Glomerular visceral epithelial cell (primary cell): ENCODE data around the gene PRKG1.
A peak's percentile ranks its signal among the peaks of the same experiment; 100 is the strongest.
"Not testable (repeated sequence)": the region's sequence is repeated elsewhere in the genome, so short reads cannot be mapped to it uniquely, and the experiment has no call there.

Source experiments
- DNase-seq: peaks from one replicate; pipeline ENCODE4 v3.0.0-alpha.2; 2016; ENCODE audit errors: extremely low spot score

Gene PRKG1

DNA sequence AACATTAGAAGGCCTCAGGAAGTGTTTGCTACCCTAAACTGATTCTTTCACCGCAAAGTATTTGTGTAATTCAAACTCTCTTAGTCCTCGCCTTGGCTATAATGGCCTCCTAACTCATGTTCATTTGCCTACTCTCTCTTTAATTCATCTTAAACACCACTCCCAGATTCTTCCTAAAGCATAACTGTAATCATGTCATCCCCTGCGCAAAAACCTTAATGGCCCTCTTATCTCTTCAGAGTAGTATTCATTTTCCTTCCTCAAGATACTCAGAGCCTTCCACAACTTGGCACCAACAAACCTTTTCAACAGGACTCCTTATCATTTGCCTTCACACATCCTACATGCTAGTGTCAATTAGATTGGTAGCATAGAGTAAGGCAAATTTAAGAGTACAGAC lies 582.2 kb downstream of the PRKG1 start:
- DNase-seq, result no peak

DNA sequence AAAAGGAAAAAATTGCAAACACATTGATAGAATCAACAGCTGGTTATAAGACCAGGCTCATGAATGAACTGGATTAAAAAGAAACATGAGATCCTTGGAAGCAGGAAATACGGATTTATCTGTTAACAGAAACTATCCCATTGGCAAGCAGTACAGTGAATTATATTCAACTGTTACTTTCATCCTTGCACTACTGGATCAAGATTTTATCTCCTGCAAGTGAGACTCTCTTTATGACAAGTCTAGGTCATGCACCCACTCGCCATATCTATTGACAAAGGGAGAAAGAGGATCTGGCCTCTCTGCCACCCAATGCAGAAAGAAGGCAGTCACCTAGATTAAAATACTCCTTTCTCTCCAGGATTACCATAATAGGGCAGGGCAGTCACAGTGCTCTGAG lies 583.7 kb downstream of the PRKG1 start:
- DNase-seq, result no peak

DNA sequence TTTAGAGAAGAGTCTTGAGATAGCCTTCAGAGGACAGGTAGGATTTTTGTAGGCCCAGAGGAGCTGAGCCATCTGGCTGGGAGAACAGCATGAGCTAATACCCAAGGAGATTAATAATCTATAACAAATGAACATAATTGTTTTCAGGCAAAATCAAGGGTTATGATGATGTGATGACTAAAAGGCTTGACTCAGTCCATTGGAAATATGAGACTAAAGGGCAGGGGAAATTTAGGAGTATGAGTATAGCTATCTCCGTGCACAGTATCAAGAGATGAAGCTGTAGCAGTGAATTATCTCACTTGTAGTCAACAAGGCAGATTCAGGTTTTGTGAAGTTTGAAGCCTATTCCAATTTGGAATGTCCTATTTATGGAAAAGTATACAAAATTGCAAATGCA lies 585.1 kb downstream of the PRKG1 start:
- DNase-seq, result no peak

DNA sequence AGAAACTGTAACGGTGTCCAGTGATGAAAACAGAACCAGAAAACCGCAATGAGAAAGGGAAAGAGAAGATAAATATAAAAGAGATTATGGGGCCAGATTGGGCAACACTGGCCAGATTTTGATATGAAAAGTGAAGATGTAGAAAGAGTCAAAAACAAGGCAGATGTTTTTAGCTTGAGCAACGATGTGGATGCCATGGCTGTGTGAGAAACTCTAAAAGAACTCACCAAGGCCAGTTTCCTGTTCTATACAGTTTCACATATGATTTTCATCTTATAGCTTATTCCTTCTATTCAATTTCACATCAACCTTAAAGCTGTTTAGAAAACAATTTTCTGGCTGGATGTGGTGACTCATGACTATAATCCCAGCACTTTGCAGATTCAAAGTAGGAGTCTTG lies 588.8 kb downstream of the PRKG1 start:
- no peak for DNase-seq

DNA sequence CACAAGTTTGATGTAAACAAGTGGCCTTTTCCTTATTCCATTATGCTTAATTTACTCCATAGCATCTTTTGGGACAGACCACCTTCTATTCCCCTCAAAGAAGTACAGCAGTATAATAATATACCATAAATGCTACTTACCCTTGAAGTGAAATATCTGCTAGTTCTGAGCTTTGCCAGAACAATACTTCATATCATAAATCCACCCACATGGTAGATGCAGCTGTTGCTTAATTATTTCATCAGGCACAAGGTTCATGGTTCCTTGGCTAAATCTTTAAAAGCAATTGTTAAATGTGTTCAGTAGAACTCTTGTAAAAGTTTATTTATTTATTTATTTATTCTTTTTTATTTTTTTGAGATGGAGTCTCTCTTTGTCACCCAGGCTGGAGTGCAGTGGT lies 592.2 kb downstream of the PRKG1 start:
- no peak for DNase-seq

DNA sequence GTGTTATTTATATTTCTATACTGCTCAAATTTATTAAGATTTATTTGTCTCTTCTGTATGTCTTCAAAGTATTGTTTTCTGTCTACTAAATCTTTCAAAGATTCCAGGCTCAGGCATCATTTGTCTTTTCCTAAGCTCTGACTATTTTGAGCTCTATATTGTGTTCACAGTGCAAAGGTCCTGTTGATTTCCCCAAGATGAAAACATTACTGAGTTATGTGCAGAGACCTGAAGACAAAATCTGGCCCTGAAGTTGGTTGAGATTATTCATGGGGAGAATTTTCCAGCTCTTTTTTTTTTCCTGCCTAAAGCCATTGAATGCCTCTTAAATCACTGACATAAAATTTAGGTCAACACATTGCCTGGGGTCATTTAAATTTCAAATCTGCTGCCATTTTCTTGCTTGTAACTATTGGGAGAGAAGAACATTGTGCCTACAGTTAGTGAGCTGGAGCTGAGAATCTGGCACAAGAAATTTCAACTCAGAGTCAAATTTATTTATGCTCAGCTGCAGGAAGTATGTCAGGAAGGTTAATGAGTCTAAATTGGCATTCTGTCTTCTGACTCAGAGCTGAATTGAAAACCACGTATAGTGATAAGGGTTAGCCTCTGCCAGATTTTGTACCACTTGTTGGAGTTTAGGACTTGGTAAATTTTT lies 593.5 kb downstream of the PRKG1 start:
- DNase-seq, result no peak

DNA sequence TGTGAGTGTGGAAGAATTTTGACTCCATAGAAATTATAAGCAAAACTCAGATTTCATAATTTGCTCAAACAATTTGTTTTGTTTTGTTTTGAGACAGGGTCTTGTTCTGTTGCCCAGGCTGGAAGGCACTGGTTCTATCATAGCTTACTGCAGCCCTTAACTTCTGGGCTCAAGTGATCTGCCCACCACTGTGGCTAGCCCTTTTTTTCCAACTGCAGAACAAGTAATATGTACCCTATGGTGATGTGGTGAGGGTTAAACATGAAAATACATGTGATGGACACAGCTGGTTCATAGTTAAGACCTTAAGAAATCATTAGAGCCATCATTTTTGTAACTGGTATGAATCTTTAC lies 594.0 kb downstream of the PRKG1 start:
- DNase-seq, result no peak

DNA sequence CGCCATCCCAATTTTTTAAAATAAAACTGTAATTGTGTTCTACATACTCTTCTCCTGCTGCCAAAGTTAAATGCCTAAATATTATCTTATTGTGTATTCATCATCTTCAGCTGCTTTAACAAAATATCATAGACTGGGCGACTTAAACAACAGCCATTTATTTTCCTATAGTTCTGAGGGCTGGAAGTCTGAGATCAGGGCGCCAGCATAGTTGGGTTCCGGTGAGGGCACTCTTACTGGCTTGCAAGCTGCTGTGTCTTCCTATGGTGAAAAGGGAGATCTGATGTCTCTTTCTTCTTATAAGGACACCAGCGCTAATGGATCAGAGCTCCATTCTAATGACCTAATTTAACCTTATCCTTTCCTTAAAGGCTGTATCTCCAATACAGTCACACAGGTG lies 594.8 kb downstream of the PRKG1 start:
- no peak for DNase-seq

DNA sequence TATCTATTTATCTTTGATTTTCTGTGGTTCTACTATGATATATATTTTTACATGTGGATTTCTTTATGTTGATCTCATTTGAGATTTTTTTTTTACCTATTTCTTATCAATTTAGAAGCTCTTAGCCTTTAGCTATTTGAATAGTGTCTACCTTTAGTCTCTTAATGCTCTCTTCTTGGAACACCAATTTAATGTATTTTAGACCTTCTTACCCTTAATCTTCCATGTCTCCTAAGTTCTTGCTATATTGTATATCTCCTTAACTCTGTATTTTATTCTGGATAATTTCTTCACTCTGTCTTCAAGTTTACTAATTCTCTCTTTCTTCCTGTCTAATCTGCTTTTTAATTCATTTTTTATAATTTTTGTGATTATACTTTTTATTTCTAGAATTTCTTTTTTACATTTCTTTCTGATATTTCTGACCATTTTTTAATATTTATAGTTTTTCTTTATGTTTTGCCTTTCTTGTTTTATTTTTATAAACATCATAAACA lies 597.8 kb downstream of the PRKG1 start:
- DNase-seq, result no peak

DNA sequence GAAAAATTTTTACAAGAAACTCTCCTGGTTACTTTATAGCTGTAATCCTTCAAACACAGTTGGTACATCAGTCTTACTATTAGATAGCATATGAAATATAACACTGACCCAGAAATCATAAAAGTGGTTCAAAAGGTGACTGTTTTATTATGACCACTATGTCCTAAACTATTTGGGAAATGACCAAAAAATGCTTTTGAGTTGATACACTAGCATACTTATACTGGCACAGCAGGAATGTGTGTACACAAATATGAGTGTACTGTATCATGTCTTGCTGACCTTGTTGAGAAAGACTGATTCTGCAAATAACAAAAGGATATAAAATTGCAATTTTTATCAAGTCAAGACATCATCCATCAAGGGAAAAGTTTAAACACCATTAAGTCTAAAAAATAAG lies 600.8 kb downstream of the PRKG1 start:
- no peak for DNase-seq

DNA sequence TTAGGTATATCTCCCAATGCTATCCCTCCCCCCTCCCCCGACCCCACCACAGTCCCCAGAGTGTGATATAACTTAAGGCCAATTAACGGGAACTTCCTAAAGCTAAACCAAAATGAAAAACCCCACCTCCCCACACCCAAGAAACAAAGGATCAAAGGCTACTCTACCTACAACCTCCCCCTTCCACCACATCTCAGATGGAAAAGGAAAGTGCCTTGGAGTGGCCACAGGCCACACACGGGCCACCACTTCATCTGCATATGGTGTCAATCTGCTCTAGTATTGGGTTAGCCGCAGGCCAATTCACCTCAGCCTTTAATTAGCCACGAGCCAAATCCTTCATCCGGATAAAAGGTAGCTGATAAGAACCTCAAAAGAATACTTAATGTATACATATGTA lies 605.6 kb downstream of the PRKG1 start:
- DNase-seq, result no peak

DNA sequence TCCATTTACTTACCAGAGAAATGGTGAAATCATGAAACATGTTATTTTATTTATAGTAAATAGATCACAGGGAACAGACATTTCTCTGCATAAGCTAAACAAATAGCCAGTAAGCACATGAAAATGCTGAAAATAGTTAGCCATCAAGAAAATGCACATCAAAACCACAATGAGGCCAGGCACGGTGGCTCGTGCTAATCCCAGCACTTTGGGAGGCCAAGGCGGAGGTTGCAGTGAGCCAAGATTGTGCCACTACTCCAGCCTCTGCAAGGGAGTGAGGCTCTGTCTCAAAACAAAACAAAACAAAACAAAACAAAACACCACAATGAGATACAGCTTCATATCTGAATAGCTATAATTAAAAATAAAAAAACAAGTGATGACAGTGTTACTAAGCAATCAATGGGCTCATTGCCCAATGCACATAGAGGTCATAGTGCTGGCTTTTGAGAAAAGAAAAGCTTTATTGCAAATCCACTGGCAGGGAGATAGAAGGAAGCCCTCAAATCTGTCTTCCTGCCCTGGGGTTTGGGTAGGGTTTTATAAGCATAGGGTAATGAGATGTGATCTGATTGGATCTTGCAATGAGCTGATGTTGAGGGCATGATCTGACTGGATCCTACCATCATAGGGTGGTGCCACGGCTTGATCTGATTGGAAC lies 608.9 kb downstream of the PRKG1 start:
- DNase-seq, result no peak

DNA sequence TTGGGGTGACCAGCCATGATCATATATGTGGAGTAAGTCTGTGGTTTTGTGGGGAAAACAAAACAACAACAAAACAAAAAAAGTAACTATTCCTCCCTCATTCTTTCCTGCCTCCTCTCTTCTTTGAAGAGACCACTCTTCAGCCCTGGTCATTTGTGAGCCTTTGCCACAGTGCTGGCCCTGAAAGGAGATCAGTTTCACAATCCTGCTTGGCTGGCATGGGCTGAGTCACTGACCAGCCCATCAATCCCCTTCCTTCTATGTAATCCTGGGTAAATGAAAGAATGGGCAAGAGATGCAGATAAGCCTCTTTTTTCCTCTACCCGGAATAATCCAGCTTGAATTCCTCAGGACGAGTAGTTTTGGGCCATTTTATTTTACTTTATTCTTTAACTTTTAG lies 611.5 kb downstream of the PRKG1 start:
- DNase-seq, result no peak

DNA sequence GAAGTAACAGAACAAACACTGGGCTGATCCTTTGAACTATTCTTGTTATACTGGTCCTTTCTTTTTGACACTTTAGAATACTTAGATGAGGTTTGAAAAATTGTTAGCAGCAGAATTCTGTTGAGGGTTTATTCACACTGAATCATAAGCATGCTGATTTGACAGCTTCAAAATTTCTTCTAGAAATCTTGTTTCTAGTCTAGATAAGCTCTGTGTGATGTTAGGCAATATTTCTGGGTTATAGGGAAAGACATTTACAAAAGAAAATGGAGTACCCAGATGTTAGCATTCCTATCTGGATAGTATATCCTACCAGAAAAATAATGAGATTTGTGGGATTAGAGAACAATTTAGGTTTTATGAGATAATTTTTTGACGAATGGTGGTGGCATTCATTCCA lies 613.0 kb downstream of the PRKG1 start:
- DNase-seq, result no peak

DNA sequence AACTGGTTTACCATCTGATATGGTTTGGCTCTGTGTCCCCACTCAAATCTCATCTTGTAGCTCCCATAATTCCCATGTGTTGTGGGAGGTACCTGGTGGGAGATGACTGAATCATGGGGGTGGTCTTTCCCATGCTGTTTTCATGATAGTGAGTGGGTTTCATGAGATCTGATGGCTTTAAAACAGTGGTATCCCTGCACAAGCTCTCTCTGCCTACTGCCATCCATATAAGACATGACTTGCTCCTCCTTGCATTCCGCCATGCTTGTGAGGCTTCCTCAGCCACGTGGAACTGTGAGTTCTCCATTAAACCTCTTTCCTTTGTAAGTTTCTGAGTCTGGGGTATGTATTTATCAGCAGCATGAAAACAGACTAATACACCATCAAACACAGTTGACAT lies 614.5 kb downstream of the PRKG1 start:
- not testable (repeated sequence) for DNase-seq

DNA sequence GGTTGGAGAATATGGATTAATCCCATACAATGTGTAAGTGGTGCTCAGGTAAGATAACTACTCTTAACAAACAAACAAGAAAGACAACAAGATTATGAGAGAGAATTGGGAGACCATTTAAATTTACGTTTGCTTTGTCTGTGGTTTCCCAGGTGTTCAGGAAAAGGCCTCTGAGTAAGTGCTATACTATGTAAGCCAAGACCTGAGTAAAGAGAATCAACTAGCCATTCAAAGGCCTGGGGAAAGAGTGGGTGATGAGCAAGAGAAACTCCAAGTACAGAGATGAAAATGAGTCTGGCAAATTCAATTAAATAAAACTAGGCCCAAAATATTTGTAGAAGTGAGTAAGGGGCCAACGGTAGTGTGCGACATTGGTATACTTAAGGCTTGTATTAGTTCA lies 615.2 kb downstream of the PRKG1 start:
- no peak for DNase-seq

DNA sequence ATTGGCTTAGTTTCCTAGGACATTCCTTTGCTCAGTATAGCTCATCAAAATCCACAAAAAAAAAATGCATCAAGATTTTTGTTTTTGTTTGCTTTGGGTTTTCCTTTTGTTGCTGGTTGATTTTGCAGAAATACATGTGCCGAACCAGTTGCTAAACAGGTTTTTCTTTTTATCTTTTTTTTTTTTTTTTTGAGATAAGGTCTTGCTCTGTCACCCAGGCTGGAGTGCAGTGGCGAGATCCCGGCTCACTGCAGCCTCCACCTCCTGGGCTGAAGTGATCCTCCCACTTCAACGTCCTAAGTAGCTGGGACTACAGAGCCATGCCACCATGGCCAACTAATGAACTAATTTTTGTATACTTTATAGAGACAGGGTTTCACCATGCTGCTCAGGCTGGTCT lies 616.8 kb downstream of the PRKG1 start:
- no peak for DNase-seq

DNA sequence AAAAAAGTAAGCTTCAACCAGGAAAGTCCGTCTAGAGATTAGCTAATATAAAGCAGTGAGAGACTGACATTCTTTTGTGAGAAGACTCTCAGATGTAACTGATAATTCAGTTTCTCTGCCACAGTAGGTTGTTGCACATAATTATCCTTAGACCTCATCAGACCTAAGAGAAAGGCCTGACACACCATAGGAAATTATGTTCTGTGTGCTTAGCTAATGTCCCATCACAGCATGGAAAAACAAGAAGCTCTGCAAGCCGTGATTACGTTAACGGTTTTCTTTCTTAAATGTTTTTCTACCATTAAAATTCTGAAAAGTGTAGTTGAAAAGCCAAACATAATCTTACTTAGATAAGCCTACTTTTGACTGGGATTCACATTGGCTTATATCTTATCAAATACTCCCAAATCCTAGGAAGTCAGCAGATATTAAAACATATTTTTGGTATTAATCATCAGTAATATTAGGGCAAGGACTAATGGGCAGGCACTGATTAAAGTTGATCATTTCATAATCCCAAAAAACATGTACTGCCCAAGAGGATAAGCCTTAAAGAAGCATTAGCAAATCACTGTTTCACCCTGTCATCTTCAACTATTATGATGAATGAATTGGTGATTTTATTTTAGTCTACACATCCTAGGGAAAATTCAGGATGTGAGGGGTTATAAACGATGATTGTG lies 619.9 kb downstream of the PRKG1 start:
- no peak for DNase-seq

DNA sequence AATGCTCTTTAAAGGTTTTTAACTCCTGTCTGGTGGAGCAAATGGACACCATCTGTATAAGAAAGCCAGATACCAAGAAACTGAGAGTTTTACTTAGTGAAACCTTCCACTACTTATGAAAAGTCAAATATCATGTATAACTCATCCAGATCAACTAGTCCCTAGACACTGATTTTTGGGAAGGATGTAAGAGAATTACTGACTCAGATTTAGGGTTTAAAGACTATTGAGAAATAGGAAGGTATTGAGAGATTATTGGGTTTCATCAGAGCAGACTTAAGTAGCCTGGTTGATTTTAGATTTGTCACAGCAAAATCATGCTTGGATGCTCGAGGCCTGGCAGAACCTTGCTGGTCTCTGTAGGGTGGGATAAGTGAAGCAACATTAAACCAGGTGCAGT lies 622.0 kb downstream of the PRKG1 start:
- no peak for DNase-seq

DNA sequence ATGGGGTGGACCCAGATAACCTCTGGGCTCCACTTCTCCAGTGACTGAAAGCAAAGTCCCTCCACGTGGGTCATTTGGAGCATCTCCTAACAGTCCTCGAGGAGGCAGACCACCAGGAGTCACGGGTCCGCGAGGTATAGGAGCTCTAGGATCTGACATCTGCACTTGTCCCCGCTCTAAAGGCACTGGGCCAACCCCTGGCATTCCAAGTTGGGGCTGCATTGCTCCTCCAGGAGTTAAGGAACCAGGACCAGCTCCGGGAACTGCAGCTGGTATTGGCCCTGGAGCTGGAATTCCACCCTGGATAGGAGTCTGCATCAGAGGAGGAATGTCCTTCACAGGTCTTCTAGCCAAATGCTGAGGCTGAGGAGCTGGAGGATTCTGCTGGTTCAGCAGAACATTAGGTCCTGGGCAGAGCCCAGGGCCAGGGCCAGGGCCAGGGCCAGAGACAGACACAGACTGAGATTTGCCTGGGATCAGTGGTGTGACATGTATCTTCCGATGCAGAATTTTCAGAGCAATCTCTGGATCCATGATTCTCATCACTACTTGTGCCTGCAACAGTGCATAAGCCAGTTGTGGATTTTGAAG lies 624.3 kb downstream of the PRKG1 start:
- DNase-seq, result no peak

DNA sequence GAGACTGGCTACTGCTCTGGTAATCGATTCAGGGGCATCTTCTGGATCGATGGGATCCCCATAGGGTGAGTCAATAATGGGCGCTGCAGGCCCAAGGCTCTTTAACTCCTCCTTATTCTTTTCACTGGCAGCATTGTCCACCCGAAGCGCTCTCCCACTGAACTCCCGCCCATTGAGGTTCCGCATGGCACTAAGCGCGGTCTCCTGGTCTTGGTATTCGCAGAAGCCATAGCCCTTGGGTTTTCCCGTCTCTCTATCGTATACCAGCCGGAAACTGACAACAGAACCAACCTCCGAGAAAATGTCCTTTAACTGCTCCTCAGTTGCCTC lies 624.8 kb downstream of the PRKG1 start:
- DNase-seq, result no peak

DNA sequence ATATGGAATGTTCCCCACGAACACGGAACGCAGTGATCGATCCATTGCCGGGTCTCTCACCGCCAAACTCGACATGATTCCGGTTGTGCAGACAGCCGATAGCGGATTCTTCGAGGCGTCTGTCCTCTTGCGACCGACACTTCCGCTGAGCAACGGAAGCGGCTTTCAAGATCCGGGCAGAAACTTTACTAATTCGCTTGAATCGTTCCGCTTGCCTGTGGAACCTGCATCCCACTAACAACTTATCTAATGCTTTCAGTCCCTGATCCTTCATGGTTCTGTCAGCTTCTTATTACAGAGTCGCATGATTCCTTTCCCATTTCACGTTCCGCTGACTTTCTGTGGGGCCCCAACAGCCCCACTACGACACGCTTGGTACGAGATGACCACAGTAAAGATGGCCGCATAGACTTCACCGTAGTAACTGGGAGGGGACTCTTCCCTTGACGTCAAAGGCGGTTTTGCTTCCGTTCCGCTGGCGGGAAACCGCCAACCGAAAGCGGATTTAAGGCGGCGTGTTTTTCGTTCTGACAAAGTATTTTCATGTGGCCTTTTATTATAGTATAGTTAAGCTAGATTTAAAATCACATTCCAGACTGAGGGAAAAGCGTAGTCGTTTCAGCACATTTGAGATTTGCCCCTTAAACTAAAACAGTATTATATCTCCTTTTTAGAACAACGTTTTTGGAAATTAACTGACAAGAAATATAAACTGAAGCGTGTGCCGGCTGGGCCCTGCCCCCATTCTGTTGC lies 625.4 kb downstream of the PRKG1 start, which contains the start of gene CSTF2T:
Gene CSTF2T (minus strand): TSS at position 121 of the 753 bp plus-strand sequence. CDS start 46 bp downstream, at position 75.
- DNase-seq, result peak; percentile 91
